COR-L47 (cell line): Measurements from ENCODE around the gene JAK1.
"Not testable (repeated sequence)": the region's sequence is repeated elsewhere in the genome, so short reads cannot be mapped to it uniquely, and the experiment has no call there.

Experiments
- DNase-seq: peaks from one replicate; lab custom pipeline; 2025; lab: John Stamatoyannopoulos, UW

Gene JAK1

DNA sequence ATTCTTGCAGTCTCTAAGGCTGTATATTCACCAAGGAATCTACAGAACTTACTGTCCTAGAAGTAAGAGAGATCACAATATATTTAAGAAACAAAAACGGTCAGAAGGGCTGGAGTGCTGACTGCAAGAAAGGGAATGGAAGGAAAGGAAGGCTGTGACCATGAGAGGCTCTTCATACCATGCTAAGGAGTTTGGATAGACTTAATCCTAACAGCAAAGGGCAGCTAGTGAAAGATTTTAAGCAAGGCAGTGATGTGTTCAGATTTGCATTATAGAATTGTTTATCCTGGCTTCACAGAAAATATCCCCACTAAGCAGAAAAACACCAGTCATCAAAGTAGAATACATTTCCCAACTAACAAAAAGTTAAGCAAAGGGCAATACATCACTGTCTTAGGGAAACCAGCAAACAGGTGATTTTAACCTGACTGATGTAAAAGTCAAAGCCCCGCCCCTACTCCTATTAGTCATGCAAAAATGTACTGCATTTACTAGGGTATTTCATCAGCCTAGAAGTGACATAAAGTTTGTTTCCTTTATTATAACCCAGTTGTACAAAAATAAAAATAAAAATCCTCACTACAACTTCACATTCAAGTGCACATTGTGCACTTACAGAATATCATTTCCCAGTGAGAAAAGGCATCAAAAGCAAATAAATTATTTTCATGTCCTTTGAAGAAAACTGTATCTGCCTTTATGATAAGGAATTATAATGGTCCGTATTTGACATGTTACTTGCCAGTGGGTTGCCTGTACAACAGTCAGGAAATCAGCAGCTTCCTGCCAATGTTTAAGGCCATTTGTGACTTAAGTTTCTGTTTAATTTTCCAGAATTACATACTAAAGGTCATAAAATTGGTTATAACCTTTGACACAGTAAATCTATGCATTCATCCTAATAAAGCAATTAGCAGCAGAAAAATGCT lies 17.2 kb downstream of the JAK1 start:
- DNase-seq = no peak

- DNase-seq = no peak
Measured at GRCh38 chr1:64948216-64948615, 18.1 kb downstream of the JAK1 start.

- DNase-seq = no peak
Measured at GRCh38 chr1:64946916-64947315, 19.4 kb downstream of the JAK1 start.

- DNase-seq = no peak
Measured at GRCh38 chr1:64944913-64945312, 21.4 kb downstream of the JAK1 start.

GRCh38 chr1:64942675-64943074 lies 23.7 kb downstream of the JAK1 start:
- no peak for DNase-seq

- no peak for DNase-seq
Measured at GRCh38 chr1:64942118-64942517, 24.2 kb downstream of the JAK1 start.

GRCh38 chr1:64941461-64942117 lies 24.8 kb downstream of the JAK1 start:
- no peak for DNase-seq

- DNase-seq = peak; percentile 23
Measured at GRCh38 chr1:64940025-64940424, 26.3 kb downstream of the JAK1 start.

GRCh38 chr1:64938991-64939390 lies 27.4 kb downstream of the JAK1 start:
- DNase-seq = no peak

GRCh38 chr1:64936956-64937355 lies 29.4 kb downstream of the JAK1 start:
- DNase-seq = no peak

DNA sequence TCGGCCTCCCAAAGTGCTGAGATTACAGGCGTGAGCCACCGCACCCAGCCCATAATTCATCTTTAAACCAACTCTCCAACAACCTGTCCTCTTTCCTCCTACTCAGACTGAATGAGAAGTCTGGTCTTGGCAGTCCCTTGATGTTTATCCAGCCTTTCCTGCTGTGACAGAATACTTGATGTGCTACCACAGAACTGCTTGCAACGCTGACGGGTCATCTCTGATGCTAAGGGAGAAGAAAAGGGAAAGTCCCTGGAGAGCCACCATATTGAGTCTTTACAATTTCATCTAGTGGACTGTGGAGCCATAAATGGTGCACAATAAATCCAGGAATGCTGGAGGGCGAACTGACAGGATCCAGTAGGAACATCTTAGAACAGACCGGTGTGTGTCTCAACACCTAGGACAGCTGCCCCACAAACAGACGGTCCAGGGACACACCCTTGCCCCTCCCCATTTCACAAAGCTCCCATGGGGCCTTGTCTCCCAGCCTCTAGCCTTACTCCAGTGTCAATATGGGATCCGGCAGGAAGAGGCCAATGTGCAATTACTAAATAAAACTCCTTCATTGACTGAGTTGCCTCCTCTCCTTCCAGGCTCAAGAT lies 30.7 kb downstream of the JAK1 start:
- no peak for DNase-seq

- DNase-seq = no peak
Measured at GRCh38 chr1:64934878-64935275, 31.5 kb downstream of the JAK1 start.

DNA sequence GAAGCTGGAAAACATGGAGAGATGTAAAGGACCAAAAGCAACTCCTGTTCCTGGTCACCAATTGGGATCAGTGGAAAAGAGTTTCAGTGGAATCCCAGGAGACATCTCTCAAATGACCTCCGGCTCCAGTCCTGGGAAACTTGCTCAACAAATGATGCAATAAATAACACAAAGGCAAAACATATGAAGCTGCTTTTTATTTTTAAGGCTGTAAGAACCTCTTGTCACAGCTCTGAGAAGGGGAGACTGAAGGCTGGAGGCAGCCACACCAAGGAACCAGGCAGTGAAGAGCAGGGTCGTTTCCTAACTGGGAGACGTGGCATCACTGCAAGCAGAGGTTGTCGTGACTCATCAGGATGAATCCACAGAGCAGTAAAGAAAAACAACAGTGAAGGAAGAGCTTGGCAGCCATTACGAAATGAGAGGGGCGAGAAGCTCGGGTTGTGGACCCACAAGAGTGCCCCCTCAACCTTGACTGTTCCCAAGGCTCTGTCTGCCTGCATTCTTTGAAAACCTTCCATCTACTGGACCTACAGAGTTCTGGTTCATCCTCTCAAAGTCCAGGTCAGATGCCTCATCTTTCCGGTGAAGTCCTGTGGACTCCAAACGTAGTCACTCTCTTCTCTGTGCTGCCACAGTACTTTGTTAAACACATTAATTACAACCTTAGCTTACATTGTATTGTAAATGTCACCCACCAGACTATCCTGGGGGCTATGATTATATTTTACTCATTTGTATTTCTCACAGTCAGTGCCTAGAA lies 32.1 kb downstream of the JAK1 start:
- DNase-seq = no peak

- DNase-seq = no peak
Measured at GRCh38 chr1:64933296-64934070, 32.9 kb downstream of the JAK1 start.

DNA sequence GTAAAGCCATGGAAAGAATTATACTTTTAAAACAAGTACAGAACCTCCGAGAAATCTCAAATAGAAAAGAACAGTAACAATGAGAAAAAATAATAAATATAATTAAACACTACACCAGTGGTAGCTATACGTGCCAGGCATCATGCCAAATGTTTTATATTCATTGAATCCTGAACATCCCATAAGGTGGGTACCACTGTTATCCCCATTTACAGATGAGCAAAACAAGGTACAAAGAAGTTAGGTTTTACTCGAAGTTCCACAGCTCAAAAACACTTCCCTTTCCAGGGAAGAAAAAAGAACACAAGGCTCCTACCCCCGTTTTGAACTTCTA lies 33.4 kb downstream of the JAK1 start:
- DNase-seq = no peak

- DNase-seq = not testable (repeated sequence)
Measured at GRCh38 chr1:64930640-64931039, 35.7 kb downstream of the JAK1 start.

- no peak for DNase-seq
Measured at GRCh38 chr1:64929221-64929620, 37.1 kb downstream of the JAK1 start.

GRCh38 chr1:64928325-64928724 lies 38.0 kb downstream of the JAK1 start:
- no peak for DNase-seq

- DNase-seq = no peak
Measured at GRCh38 chr1:64925594-64925993, 40.8 kb downstream of the JAK1 start.

GRCh38 chr1:64923294-64923718 lies 43.0 kb downstream of the JAK1 start:
- DNase-seq = no peak

DNA sequence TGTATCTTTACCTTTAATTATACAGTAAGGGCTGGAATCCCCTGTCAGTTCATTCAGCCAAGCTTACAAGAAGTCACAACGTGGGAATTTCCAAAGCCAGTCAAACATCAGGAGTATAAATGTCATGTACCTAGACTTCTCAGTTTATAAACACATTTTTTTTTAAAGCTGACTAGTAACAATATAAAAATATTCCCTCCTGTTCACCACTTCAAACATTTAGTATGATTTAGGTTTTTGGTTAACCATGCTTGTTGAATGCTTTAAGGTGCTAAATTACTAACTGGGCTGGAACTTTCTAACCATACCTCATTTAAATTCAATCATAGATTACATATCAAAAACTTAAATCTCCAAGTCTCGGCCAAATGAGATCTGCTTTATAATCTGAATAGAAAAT lies 44.0 kb downstream of the JAK1 start:
- no peak for DNase-seq

DNA sequence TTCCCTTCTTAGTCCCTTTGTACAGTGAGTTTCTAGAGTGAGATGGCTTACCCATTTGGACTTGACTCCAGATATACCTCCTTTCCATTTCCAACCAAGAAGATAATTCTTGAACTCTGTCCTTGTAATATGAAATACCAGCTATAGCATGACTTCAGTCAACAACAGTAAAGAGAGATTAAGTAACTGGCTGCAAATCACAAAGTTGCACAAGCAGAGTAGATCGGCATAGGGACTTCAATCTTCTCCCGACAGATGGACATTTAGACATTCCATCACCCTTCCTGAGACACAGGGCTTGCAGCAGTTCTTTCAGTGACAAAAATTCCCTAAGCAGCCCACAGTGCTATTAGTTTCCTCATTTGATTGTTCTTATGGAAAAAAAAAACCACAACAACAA lies 44.6 kb downstream of the JAK1 start:
- no peak for DNase-seq
